AG08396 (cell line): ENCODE measurements around the gene SFT2D1.

Source experiments
- DNase-seq: peaks from one replicate; pipeline ENCODE4 v3.0.0; 2012; ENCODE audit warnings: low spot score, mixed read lengths

SFT2D1 gene

GRCh38 chr6:166277892-166278578 is 64.3 kb downstream of the SFT2D1 start:
- DNase-seq, result no peak

- DNase-seq, result peak; percentile 43
These were observed 65.3 kb downstream of the SFT2D1 start for GRCh38 chr6:166277018-166277417.

- DNase-seq, result peak; percentile 81
These were observed 66.6 kb downstream of the SFT2D1 start for GRCh38 chr6:166275714-166276166.

DNA sequence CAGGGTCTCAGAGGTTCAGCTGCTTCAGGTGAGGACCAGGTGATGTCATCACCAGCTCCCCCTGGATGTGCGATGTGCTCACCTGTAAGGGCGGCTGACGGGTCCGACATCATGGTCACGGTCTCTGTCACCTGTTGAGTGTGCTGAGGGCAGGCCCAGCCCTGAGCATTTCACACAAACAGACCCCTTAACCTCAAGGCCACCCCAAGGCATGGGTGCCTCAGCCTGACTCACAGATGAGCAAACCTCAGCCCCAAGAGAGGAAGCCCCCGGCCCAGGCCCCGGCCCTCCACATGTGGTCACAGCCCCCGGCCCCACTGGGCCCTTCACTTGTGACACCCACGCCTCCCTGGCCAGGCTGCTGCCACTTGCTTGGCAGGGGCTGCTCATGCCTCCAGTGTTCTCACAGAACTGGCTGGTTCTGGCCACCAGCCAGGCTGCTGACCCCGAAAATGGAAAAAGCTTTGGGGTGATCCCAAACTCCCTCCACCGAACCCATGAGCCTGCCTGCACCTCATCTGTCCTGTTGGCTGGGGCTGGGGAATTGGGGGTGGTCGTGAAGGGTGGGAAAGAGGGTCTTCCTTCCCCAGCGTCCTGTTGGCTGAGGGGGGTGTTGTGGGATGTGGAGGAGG is 67.5 kb downstream of the SFT2D1 start:
- no peak for DNase-seq

GRCh38 chr6:166274163-166274562 is 68.2 kb downstream of the SFT2D1 start:
- DNase-seq, result no peak

DNA sequence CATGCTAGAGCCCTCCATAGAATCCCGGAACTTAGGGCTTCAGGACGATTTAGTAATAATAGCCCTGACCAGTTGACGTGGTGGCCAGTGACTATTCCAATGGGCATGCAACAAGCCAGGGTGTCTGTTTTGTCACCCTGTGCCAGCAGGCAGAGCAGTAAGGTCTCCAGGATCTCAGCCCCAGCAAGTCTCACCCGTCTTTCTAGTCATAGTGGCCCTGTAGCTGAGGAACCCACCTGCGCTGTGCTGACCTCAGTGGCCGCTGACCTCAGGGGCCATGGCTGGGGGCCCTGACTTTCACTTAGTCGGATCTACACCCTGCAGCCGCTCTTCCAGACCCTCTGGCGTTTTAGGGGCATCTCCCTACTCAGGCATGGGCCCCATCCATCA is 71.0 kb downstream of the SFT2D1 start:
- DNase-seq, result no peak

DNA sequence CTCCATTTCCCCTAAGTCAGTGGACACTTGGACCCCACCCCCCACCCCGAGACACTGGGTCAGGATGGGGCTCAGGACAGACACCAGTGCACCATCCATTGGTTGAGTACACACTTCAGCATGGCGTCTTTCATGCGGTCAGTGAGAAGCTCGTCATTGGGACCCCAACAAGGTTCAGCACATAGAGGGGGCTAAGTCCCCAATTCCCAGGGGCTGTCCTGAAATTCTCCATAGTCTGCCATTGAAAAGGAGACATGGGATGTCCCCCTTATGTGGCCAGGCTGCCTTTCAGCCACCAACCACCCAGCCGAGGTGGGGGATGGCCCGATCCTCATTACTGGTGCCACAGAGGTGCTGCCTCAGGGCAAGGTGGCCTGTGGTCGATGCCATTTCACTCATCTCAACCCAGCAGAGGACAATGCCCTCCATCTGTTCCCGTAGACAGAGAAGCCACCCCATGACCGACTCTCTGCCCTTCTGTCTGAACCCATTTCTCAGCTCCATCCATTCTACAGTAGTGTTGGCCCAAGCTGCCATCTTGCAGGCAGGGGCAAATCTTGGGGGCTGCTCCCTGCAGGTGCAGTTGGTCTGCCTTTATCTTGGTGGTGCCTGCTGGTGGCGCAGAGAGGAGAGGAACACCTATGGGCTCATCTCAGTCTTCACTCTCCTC is 71.5 kb downstream of the SFT2D1 start:
- no peak for DNase-seq
